ENCODE measurements around the gene METTL8.

DNA sequence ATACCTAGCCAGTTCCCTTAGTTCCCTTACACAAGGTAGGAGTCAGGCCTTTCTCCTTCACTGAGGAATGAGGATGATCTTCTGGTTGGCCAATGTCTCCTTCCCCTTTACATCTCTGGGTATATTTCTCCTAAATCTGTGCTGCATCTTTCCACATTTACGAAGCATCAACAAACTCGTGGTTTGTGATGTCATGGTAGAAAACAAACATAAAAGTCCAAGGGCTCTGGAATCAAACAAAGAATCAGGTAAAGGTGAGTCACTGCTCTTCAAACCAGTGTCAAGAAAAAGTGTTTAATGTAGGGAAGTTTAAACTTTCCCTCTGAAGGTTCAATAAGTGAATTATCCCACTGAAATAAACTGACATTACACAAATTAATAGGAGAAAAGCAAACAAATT is 122.9 kb downstream of the METTL8 start:
- TF ChIP-seq, protein P1, sequence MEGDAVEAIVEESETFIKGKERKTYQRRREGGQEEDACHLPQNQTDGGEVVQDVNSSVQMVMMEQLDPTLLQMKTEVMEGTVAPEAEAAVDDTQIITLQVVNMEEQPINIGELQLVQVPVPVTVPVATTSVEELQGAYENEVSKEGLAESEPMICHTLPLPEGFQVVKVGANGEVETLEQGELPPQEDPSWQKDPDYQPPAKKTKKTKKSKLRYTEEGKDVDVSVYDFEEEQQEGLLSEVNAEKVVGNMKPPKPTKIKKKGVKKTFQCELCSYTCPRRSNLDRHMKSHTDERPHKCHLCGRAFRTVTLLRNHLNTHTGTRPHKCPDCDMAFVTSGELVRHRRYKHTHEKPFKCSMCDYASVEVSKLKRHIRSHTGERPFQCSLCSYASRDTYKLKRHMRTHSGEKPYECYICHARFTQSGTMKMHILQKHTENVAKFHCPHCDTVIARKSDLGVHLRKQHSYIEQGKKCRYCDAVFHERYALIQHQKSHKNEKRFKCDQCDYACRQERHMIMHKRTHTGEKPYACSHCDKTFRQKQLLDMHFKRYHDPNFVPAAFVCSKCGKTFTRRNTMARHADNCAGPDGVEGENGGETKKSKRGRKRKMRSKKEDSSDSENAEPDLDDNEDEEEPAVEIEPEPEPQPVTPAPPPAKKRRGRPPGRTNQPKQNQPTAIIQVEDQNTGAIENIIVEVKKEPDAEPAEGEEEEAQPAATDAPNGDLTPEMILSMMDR (IDR thresholded peaks at IDR 0.05): no peak
- no peak for TF ChIP-seq ZFX (IDR thresholded peaks at IDR 0.05; ENCODE audit: borderline replicate concordance)

All from 22Rv1 (cell line).